ENCODE results near the gene PRR19.

Gene PRR19

DNA sequence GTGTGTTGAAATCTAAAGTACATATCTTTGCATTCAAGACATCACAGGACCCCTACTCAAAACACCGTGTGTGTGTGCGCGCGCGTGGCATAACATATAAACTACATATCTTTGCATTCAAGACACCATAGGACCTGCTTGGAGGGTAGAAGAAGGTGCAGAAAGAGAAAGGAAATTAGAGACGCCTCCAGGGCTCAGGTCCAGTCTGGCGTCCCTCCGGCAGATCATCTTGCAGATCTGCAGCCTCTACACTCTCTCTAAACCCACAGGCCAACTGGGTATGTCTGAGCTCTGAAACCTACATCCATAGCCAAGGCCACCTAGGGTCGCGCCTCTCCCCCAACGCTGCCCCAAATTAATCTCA, 1.2 kb downstream of the PRR19 start:
- DNase-seq: no peak

DNA sequence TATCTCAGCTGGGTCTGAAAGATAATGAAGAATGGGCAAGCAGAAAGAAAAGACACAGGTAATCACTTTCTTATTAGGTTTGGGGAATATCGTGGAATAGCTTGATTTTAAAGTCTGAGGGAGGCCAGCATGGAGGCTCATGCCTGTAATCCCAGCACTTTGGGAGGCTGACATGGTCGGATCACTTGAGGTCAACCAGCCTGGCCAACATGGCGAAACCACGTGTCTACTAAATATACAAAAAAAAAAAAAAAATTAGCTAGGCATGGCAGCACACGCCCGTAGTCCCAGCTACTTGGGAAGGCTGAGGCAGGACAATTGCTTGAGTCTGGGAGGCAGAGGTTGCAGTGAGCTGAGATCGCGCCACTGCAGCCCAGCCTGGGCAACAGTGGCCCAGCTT, 1.9 kb downstream of the PRR19 start:
- no peak for DNase-seq

DNA sequence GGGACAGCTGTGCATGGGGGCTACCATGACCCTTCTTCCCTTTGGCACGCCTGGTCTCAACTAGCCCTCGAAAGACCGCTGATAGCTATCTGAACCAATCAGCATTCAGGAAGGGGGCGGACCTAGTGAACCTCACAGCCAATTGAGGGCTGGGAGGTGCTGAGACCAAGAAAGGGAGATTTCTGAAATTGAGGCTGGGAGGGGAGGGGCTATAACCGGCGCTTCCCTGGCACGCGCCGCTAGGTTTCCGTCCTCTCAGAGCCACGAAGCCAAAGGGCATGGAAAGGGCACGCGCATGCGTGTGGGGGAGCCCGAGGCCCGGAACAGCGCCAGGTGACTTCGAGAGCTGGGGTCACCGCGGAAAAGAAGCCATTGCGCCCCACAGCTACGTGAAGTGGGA, 4.7 kb downstream of the PRR19 start:
- DNase-seq: no peak

DNA sequence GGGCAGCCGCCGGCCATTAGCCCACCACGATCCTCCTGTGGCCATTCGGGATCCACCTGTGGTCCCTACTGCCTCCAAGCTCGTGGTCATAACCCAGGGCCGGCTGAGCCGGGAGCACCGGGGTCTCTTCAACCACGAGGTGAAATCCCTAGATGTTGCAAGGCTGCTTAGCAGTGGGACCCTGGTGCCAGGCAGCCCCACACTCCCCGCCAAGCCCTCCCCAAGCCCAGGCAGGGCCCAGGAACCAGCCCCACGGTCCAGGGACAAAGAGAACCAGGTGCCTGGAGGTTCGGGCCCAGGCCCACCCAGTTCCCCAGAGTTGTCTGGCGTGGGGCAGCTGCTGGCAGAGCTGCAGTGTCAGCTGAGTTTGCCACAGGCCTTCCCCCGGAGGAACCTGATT, 7.8 kb downstream of the PRR19 start:
- DNase-seq: no peak

DNA sequence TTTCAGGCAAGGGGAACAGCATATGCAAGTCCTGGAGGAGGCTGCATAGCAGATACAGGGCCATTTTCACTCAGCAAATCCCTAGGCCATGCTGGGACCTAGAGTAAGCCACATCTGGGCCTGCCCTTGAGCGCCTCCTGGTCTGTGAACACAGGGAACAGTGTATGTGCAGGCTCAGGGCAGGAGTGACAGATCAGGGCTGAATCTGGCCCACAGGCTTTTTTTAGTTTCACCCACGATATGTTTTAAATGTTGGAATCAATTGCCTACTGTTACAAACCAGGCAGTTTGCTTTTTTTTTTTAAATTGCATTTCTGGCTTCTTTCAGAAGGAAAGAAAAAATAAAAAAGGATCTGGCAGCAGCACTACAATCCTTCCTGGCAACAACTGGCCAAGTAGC, 9.7 kb downstream of the PRR19 start:
- no peak for DNase-seq

GRCh38 chr19:42312370-42312769, 10.4 kb downstream of the PRR19 start:
- no peak for DNase-seq

DNA sequence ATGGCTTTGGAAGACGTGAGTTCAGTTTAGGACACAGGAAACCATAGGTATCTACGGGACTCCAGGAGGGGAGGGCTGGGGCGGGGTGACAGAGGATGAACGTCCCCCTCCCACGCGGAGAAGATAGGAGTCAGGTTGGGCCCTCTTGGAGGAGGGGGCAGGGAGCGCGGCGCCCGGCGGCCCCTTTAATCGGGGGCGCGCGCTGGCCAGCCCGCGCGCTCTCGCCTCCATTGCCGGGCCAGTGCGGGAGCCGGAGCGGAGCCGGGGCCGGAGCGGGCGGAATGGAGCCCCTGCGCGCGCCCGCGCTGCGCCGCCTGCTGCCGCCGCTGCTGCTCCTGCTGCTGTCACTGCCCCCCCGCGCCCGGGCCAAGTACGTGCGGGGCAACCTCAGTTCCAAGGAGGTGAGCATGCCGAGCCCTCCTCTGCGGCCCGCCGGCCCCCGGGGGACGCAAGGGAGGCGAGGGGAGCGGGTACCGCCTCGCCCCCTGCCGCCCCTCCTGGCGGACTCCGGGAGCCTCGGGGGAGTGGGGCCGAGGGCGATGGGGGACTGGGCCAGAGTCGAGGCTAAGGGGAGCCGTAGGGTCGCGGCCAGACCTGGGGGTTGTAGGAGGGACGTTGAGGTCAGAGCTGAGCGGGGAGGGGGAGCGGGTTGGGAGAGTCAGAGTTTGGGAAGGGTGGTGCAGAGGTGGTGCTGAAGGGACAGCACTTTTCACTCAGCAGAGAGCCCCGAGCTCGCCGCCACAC, 11.3 kb downstream of the PRR19 start, which contains the start of gene TMEM145:
TMEM145 (plus strand) TSS at position 214 of the 744 bp plus-strand sequence; CDS start at position 282, 68 bp downstream.
- peak; percentile 48 for DNase-seq

DNA sequence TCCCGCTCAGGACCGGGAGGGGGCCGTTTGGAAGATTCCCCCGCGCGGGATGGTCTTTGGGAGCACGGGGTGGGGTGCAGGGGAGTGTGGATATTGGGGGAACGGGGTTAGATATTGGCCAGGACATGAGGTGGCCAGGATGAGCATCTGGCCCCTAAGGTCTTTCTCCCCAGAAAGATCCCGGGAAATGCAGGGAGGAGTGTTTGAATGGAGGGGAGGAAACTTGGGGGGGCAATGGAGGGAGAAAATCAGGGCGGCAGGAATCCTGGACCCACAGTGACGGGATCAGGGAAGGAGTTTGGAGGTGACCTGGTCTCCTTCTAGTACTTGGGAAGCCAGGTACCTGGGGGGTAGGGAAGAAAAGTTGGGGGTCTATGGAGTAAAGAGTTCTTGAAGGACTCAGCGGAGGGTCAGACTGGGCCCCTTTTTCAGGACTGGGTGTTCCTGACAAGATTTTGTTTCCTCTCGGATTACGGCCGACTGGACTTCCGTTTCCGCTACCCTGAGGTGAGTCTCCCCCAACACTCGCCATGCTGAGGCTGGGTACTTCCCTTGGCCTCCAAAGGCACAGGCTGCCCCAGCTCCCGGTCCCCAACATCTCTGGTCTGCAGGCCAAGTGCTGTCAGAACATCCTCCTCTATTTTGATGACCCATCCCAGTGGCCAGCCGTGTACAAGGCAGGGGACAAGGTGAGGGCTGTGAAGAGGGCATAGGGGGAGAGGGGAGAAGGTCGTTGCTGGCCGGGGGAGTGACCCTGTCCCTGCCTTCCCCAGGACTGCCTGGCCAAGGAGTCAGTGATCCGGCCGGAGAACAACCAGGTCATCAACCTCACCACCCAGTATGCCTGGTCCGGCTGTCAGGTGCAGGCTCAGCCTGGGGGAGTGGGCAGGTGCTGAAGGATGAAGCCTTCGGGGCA, 12.2 kb downstream of the PRR19 start:
- DNase-seq: no peak

- no peak for DNase-seq
Measured at GRCh38 chr19:42315024-42315423, 13.1 kb downstream of the PRR19 start.

DNA sequence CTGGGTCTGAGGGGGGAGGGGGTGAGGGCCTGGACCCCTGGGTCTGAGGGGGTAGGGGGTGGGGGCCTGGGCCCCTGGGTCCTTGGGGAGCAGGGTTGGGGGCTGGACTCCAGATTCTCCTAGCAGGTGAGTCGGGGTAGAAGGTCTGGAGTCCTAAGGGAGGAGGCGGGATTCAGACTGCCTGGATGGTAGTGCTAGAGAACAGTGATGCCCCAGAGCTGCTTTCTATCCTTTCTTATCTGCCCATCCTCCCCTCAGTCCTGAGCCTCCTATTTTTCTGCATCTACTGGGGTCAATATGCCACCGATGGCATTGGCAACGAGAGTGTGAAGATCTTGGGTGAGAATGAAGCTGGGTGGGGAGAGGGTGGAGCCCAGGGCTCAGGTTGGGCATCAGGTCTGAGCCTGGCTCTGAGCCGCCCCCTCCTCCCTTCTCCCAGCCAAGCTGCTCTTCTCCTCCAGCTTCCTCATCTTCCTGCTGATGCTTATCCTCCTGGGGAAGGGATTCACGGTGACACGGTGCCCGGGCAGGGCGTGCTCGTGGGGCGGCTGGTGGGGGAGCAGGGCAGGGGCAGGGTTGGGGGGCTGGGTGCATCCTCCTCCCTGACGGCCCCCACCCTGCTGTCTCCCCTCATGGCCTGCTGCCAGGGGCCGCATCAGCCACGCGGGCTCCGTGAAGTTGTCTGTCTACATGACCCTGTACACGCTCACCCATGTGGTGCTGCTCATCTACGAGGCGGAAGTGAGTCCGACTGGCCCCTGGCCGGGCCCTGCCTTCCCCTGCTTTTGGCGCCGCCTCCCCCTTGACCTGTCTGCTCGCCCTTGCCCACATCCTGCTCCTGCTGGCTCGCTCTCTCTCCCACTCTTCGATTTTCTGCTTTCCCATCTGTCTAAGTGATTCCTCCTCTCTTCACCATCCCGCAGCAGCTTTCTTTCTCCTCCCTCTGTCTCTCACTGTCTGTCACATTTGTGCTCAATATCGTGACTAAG, 14.6 kb downstream of the PRR19 start:
- DNase-seq: no peak

DNA sequence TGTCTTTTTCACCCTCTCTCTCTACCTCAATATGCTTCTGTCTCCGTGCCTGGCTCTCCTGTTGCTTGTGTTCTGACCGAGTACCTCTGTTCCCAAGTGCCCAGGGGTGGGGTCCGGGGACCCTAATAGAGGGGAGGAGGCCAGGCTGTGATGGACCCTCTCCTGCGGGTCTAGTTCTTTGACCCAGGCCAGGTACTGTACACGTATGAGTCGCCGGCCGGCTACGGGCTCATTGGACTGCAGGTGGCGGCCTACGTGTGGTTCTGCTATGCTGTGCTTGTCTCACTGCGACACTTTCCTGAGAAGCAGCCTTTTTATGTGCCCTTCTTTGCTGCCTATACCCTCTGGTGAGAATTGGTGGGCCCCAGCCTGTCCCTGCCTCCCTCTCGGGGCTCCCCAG, 15.6 kb downstream of the PRR19 start:
- no peak for DNase-seq

DNA sequence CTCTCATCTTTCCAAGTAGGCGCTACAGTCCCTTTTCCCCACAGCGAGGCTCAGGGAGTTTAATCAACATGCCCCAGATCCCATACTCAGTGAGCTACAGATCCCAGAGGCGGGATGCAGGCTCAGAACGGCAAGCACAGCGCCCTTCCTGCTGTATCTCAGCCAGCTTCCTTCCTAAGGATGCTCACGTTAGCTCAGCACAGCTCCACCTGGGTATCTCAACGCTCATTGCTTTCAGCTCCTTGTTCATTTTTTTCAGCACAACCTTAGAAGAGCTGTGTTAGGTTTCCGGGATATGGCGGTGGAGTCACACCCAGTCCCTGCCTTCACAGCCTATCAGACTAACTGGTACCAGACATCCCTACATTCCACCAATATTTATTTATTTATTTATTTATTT, 20.4 kb downstream of the PRR19 start:
- DNase-seq: no peak

DNA sequence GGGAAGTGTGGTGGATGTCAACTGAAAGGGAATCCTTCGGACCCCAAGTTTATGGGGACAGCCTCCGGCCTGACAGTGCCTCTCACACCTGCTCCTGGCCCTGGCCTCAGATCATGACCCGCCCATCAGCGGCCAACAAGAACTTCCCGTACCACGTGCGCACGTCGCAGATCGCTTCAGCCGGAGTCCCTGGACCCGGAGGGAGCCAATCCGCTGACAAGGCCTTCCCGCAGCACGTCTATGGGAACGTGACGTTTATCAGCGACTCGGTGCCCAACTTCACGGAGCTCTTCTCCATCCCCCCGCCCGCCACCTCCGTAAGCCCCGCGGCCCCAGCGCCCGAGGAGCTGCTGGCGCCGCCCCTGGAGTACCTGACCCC, 21.5 kb downstream of the PRR19 start:
- DNase-seq: no peak

DNA sequence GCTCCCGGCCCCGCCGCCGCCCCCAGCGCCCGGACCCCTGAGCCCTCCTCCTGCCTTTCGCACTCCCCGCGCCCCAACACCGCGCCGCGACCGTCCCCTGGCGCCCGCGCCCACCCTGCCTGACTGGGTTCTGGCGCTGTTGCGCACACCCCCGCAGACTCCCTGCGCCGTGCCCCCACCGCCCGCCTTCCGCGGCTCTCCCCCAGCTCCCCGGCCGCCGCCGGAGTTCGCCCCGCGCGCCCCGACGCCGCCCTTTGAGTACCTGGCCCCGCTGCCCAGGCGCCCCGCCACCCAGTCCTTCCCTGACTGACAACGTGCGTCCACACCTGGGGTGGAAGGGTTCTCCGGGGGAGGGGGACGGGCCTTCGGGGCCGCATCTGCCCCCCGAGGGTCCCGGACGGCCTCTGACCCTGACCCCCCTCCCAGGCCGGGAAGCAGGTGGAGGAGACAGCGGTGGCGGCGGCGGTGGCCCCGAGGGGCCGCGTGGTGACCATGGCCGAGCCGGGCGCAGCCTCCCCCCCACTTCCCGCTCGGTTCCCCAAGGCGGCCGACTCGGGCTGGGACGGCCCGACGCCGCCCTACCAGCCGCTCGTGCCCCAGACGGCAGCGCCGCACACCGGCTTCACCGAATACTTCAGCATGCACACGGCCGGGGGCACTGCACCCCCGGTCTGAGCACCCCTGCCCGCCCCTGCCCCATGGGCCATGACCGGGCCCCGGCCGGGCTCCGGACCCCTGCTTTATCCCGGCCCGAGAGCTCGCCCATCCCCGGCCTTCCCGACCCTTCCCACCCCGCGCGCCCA, 22.1 kb downstream of the PRR19 start:
- peak; percentile 36 for DNase-seq

DNA sequence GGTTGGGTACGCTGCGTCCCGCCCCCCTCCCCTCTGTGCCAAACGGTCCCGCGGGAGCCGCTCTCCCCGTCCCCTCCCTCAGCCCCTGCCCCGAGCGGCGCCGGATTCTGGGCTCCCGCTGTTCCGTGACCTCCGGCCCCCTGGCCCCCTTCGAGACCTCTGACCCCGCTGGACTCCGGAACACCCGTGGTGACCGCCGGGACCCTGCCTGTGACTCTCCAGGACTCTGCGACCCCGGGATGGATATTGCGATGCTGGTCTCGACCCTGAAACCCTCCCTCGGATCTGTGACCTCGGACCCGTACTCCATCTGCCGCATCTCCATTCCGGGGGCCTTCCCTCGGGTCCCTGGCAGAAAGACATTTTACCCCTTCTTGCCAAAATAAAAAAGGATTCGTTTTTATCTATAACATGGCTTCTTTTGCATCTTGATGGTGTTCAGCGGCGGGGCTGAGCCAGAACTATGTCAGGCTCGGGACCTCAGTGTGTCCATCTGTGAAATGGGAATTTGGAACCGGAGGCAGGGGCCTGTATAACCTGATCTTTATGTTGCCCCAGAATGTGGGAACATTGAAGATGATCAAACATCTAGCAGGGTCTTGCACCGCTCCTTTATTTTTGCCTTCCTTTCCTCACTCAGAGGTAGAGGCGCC, 22.8 kb downstream of the PRR19 start:
- peak; percentile 27 for DNase-seq

- peak; percentile 98 for DNase-seq
Measured at GRCh38 chr19:42325308-42325895, 23.5 kb downstream of the PRR19 start, which contains the start of gene MEGF8. MEGF8 (plus strand) TSS chr19:42325635; CDS start chr19:42326244, 609 bp downstream.

DNA sequence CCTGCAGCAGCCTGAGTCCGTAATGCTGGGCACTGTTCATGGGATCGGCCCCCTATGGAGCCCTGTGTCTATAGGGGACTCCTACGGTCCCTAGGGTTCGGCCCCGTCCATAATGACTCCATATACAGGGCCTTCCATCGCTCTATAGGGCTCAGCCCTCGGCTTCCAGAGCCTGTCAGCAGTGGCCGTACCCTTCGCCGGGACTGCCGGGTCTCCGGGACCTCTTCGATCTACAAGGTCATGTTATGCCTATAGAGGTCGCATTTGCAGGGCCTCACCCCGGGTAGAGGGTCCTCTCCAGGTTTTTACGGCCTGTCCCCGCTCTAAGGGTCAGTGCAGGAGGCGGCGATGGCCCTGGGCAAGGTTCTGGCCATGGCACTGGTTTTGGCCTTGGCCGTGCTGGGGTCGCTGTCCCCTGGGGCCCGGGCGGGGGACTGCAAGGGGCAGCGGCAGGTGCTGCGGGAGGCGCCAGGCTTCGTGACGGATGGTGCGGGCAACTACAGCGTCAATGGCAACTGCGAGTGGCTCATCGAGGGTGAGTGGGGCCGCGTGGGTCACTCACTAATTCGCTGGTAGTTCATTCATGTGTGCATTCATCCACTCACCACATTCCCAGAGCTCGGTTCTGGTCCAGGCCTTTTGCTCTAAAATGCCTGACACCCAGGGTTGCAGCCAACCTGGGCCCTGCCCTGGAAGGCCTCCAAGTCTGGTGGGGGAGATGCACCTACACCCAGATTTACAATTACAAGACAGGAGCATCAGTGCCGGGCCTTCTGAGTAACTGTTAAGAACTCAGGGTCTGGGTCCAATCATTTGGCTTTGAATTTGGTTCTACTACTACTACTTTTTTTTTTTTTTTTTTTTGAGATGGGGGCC, 24.2 kb downstream of the PRR19 start:
- no peak for DNase-seq

DNA sequence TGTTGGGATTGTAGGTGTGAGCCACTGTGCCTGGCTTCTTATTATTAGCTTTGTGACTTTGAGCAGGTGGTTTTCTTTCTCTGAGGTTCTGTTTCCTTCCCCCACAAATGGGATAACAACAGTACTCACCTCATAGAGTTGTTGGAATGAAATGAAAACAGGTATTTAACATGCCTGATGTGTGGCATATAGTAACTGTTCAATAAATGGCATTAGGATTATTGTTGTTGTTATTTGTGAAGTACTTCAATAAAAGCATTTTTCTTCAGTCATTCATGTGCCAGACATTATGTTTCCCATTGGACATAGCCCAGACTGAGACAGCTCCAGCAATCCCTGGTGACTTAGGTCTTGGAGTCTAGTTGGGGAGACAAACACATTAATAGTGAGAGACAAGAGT, 25.0 kb downstream of the PRR19 start:
- no peak for DNase-seq

GRCh38 chr19:42327381-42327780, 25.4 kb downstream of the PRR19 start:
- no peak for DNase-seq

- DNase-seq: no peak
Measured at GRCh38 chr19:42328106-42328505, 26.2 kb downstream of the PRR19 start.

Data from activated T-cell treated with anti-CD3 and anti-CD28 coated beads, Interleukin-2, amount 50 U/mL, for 1 hour (primary cell).